C1 segment of cervical spinal cord (tissue), 14 donors: ENCODE results near the gene NDST1.
A peak's percentile ranks its signal among the peaks of the same experiment; 100 is the strongest.
"Not testable (repeated sequence)": the region's sequence is repeated elsewhere in the genome, so short reads cannot be mapped to it uniquely, and the experiment has no call there.

Source experiments
- DNase-seq, 14 donors: peaks; one replicate each; lab custom pipeline; 2025; lab: John Stamatoyannopoulos, UW

NDST1 gene

GRCh38 chr5:150506571-150507473 lies 1.1 kb upstream of the NDST1 start:
- peak in 1 of 14 donors; percentile 49 for DNase-seq

- DNase-seq: no peak
These were observed 328 bp downstream of the NDST1 start for GRCh38 chr5:150508277-150508640.

- no peak for DNase-seq
These were observed 897 bp downstream of the NDST1 start for GRCh38 chr5:150508828-150509227.

- DNase-seq: no peak
These were observed 2.1 kb downstream of the NDST1 start for GRCh38 chr5:150509992-150510391.

GRCh38 chr5:150510460-150511263 lies 2.7 kb downstream of the NDST1 start:
- no peak for DNase-seq

- DNase-seq: peak in 1 of 14 donors; percentile 58
These were observed 3.8 kb downstream of the NDST1 start for GRCh38 chr5:150511578-150512367.

GRCh38 chr5:150512368-150512747 lies 4.4 kb downstream of the NDST1 start:
- DNase-seq: no peak

GRCh38 chr5:150513375-150514309 lies 5.7 kb downstream of the NDST1 start:
- peak in 1 of 14 donors; percentile 50 for DNase-seq

- peak in 2 of 14 donors; percentile 20 to 39 for DNase-seq
These were observed 6.8 kb downstream of the NDST1 start for GRCh38 chr5:150514708-150515211.

GRCh38 chr5:150515446-150515845 lies 7.5 kb downstream of the NDST1 start:
- no peak for DNase-seq

GRCh38 chr5:150516011-150516410 lies 8.1 kb downstream of the NDST1 start:
- peak in 1 of 14 donors; percentile 34 for DNase-seq

GRCh38 chr5:150517272-150518152 lies 9.6 kb downstream of the NDST1 start:
- no peak for DNase-seq

- not testable (repeated sequence) for DNase-seq
These were observed 11.0 kb downstream of the NDST1 start for GRCh38 chr5:150518712-150519559.

GRCh38 chr5:150519560-150519945 lies 11.6 kb downstream of the NDST1 start:
- DNase-seq: no peak

- no peak for DNase-seq
These were observed 12.0 kb downstream of the NDST1 start for GRCh38 chr5:150519978-150520377.

- no peak for DNase-seq
These were observed 13.0 kb downstream of the NDST1 start for GRCh38 chr5:150520747-150521521.

- no peak for DNase-seq
These were observed 13.5 kb downstream of the NDST1 start for GRCh38 chr5:150521522-150521817.

GRCh38 chr5:150521939-150522503 lies 14.1 kb downstream of the NDST1 start:
- no peak for DNase-seq
